Osteocyte (in vitro differentiated cells): ENCODE results near the gene SLC35B1. TPM values are rescaled to one million over a fixed set of nuclear protein-coding genes. Genes with fewer than 3 reads are reported as not detected.

Experiments
- DNase-seq: peaks from one replicate; pipeline ENCODE4 v3.0.0; 2021; ENCODE audit warnings: mixed read lengths; ENCODE audit not compliant: unreplicated experiment; ENCODE audit errors: extremely low spot score
- H3K27ac Mint-ChIP-seq: one replicate; pipeline ENCODE4 v1.8.0; 2021; ENCODE audit warnings: mild to moderate bottlenecking, mixed read lengths; ENCODE audit not compliant: unreplicated experiment
- H3K27me3 Mint-ChIP-seq: one replicate; pipeline ENCODE4 v1.8.0; 2021; ENCODE audit warnings: mixed read lengths; ENCODE audit not compliant: unreplicated experiment
- H3K36me3 Mint-ChIP-seq: one replicate; pipeline ENCODE4 v1.8.0; 2021; ENCODE audit warnings: mixed read lengths; ENCODE audit not compliant: unreplicated experiment
- H3K4me1 Mint-ChIP-seq: one replicate; pipeline ENCODE4 v1.8.0; 2021; ENCODE audit warnings: mixed read lengths; ENCODE audit not compliant: unreplicated experiment
- H3K4me3 Mint-ChIP-seq: one replicate; pipeline ENCODE4 v1.8.0; 2021; ENCODE audit warnings: mild to moderate bottlenecking, moderate library complexity, mixed read lengths; ENCODE audit not compliant: unreplicated experiment
- H3K9me3 Mint-ChIP-seq: one replicate; pipeline ENCODE4 v1.8.0; 2021; ENCODE audit warnings: mixed read lengths; ENCODE audit not compliant: unreplicated experiment
- CTCF ChIP-seq: fragments of 200-600 bp; sonication (generic); IDR thresholded peaks from 2 replicates; pipeline ENCODE4 v1.5.0; 2021; ENCODE audit warnings: antibody characterized with exemption, mild to moderate bottlenecking, moderate library complexity
- total RNA-seq: library from RNA; stranded (reverse); gene quantifications from 2 replicates; pipeline ENCODE4 v1.2.1, GENCODE V29; 2021

SLC35B1 gene
- total RNA-seq, 1 donor from 2014 or later, result 60.0 TPM

- no peak for TF ChIP-seq CTCF
- H3K36me3 Mint-ChIP-seq, result no peaks in the 10 kb centered on the region
- no peak overlapping the region for H3K27ac Mint-ChIP-seq
- no peaks in the 10 kb centered on the region for H3K9me3 Mint-ChIP-seq
- no peaks in the 10 kb centered on the region for H3K4me1 Mint-ChIP-seq
- DNase-seq, result no peak
- no peak overlapping the region for H3K4me3 Mint-ChIP-seq
- H3K27me3 Mint-ChIP-seq, result no peaks in the 10 kb centered on the region
Observed at GRCh38 chr17:49753959-49754391, 46.2 kb upstream of the SLC35B1 start.

- TF ChIP-seq CTCF, result no peak
- H3K9me3 Mint-ChIP-seq, result no peaks in the 10 kb centered on the region
- no peaks in the 10 kb centered on the region for H3K4me1 Mint-ChIP-seq
- H3K27ac Mint-ChIP-seq, result no peak overlapping the region
- H3K36me3 Mint-ChIP-seq, result no peaks in the 10 kb centered on the region
- H3K4me3 Mint-ChIP-seq, result no peak overlapping the region
- DNase-seq, result no peak
- no peaks in the 10 kb centered on the region for H3K27me3 Mint-ChIP-seq
Observed at GRCh38 chr17:49752508-49752907, 44.7 kb upstream of the SLC35B1 start.

- no peaks in the 10 kb centered on the region for H3K9me3 Mint-ChIP-seq
- no peak for DNase-seq
- no peak for TF ChIP-seq CTCF
- no peaks in the 10 kb centered on the region for H3K36me3 Mint-ChIP-seq
- H3K27ac Mint-ChIP-seq, result no peak overlapping the region
- H3K4me3 Mint-ChIP-seq, result no peak overlapping the region
- H3K4me1 Mint-ChIP-seq, result no peaks in the 10 kb centered on the region
- H3K27me3 Mint-ChIP-seq, result no peaks in the 10 kb centered on the region
Observed at GRCh38 chr17:49749730-49750129, 42.0 kb upstream of the SLC35B1 start.

- H3K9me3 Mint-ChIP-seq, result no peaks in the 10 kb centered on the region
- no peak for TF ChIP-seq CTCF
- DNase-seq, result no peak
- H3K4me3 Mint-ChIP-seq, result no peak overlapping the region
- no peaks in the 10 kb centered on the region for H3K4me1 Mint-ChIP-seq
- H3K36me3 Mint-ChIP-seq, result no peaks in the 10 kb centered on the region
- no peaks in the 10 kb centered on the region for H3K27me3 Mint-ChIP-seq
- H3K27ac Mint-ChIP-seq, result no peak overlapping the region
Observed at GRCh38 chr17:49748791-49749190, 41.0 kb upstream of the SLC35B1 start.

GRCh38 chr17:49748223-49748622 is 40.5 kb upstream of the SLC35B1 start:
- no peak overlapping the region for H3K4me3 Mint-ChIP-seq
- no peaks in the 10 kb centered on the region for H3K36me3 Mint-ChIP-seq
- H3K27ac Mint-ChIP-seq, result no peak overlapping the region
- no peaks in the 10 kb centered on the region for H3K9me3 Mint-ChIP-seq
- H3K4me1 Mint-ChIP-seq, result no peaks in the 10 kb centered on the region
- H3K27me3 Mint-ChIP-seq, result no peaks in the 10 kb centered on the region
- TF ChIP-seq CTCF, result no peak
- no peak for DNase-seq
